Endothelial cell of umbilical vein (primary cell): ENCODE results near the gene CXorf65. TPM values are rescaled to one million over a fixed set of nuclear protein-coding genes. Genes with fewer than 3 reads are reported as not detected.

ENCODE experiments used
- BruUV-seq: library from RNA; stranded (reverse); fragments of 400-500 nt; replicated peaks from 2 replicates; lab custom pipeline; 2021; lab: Mats Ljungman, UMichigan
- CTCF ChIA-PET: fragments of 300-600, 350-600 bp; sonication (Branson Sonifier 250); formaldehyde crosslinking; loops from one replicate; lab custom pipeline; 2021; ENCODE audit warnings: antibody characterized with exemption, inconsistent platforms; lab: Charles Lee
- POLR2A ChIA-PET: fragments of 300-600, 350-600 bp; sonication (Branson Sonifier 250); formaldehyde crosslinking; loops from one replicate; lab custom pipeline; 2021; ENCODE audit warnings: antibody characterized with exemption, inconsistent platforms; lab: Charles Lee
- DNase-seq: peaks from one replicate; pipeline ENCODE4 v3.0.0-alpha.2; 2011; ENCODE audit warnings: low read depth, low spot score
- FAIRE-seq: peaks from 2 replicates; lab custom pipeline; 2011; peaks lifted over from hg19 to GRCh38; lab: Jason Lieb, UNC
- H2AFZ ChIP-seq: 2 replicates; pipeline ENCODE4 v1.6.0; 2012; ENCODE audit warnings: low read depth, low read length, control low read depth, inconsistent platforms
- H3K27ac ChIP-seq: 2 replicates; pipeline ENCODE4 v1.5.1; 2011; ENCODE audit warnings: low read depth, mild to moderate bottlenecking, control low read depth, low read length, moderate library complexity; ENCODE audit not compliant: insufficient read depth
- H3K27me3 ChIP-seq, 2 experiments: 2 replicates each; pipeline versions ENCODE4 v1.6.0 to v1.6.1; 2011; ENCODE audit warnings: low read length in 2 of 2, mixed read lengths in 1 of 2; ENCODE audit not compliant: control insufficient read depth in 2 of 2, insufficient read depth in 2 of 2
- H3K36me3 ChIP-seq, 2 experiments: 2 replicates in 1 of 2; 3 replicates in 1 of 2; pipeline ENCODE4 v1.5.1; 2011; ENCODE audit warnings: low read length in 2 of 2, mild to moderate bottlenecking in 1 of 2, moderate library complexity in 1 of 2; ENCODE audit not compliant: control insufficient read depth in 2 of 2, insufficient read depth in 2 of 2; ENCODE audit errors: extremely low read depth in 1 of 2
- H3K4me1 ChIP-seq: 3 replicates; pipeline ENCODE4 v1.5.1; 2011; ENCODE audit warnings: mild to moderate bottlenecking, low read length; ENCODE audit not compliant: control insufficient read depth, insufficient read depth; ENCODE audit errors: extremely low read depth
- H3K4me2 ChIP-seq: 2 replicates; pipeline ENCODE4 v1.6.1; 2011; ENCODE audit warnings: low read length, control low read depth, mixed read lengths; ENCODE audit not compliant: insufficient read depth
- H3K4me3 ChIP-seq, 3 experiments: fragments of 200-600 bp in 1 of 3; sonication (generic), shearing (Covaris generic) in 1 of 3; replicated peaks in 1 of 3; 2 replicates each; pipeline ENCODE4 v1.5.1; 2011 to 2016; ENCODE audit warnings: control low read depth in 3 of 3, low read length in 3 of 3, mild to moderate bottlenecking in 2 of 3, inconsistent platforms in 1 of 3, low read depth in 1 of 3, moderate library complexity in 1 of 3; ENCODE audit not compliant: insufficient read depth in 1 of 3
- H3K79me2 ChIP-seq: 2 replicates; pipeline ENCODE4 v1.6.0; 2012; ENCODE audit warnings: low read length, inconsistent platforms; ENCODE audit not compliant: control insufficient read depth, insufficient read depth
- H3K9ac ChIP-seq: replicated peaks from 2 replicates; pipeline ENCODE3; 2011; ENCODE audit warnings: low read length, control low read depth; ENCODE audit not compliant: insufficient read depth; ENCODE audit errors: extremely low read depth
- H3K9me1 ChIP-seq: replicated peaks from 3 replicates; pipeline ENCODE4 v1.6.0; 2011; ENCODE audit warnings: mild to moderate bottlenecking, low read length; ENCODE audit not compliant: control insufficient read depth, insufficient read depth; ENCODE audit errors: extremely low read depth
- H3K9me3 ChIP-seq: replicated peaks from 2 replicates; pipeline ENCODE4 v1.5.1; 2012; ENCODE audit warnings: low read length, inconsistent platforms; ENCODE audit not compliant: control insufficient read depth, insufficient read depth
- H4K20me1 ChIP-seq: replicated peaks from 2 replicates; pipeline ENCODE3; 2011; ENCODE audit warnings: mild to moderate bottlenecking, low read length; ENCODE audit not compliant: control insufficient read depth, insufficient read depth; ENCODE audit errors: extremely low read depth
- CTCF ChIP-seq, 2 donors: IDR thresholded peaks; 1 replicate in 1 of 2; 2 replicates in 1 of 2; pipeline ENCODE4 v1.5.1; 2011; ENCODE audit warnings: low read length in 2 of 2, mild to moderate bottlenecking in 2 of 2, moderate library complexity in 2 of 2, control low read depth in 1 of 2, inconsistent platforms in 1 of 2, low read depth in 1 of 2; ENCODE audit not compliant: insufficient read depth in 1 of 2; ENCODE audit errors: extremely low read depth in 1 of 2
- EZH2 ChIP-seq: IDR thresholded peaks from 2 replicates; pipeline ENCODE4 v1.6.1; 2012; ENCODE audit warnings: borderline replicate concordance, low read depth, mild to moderate bottlenecking, moderate library complexity, low read length, inconsistent platforms; ENCODE audit not compliant: severe bottlenecking
- FOS ChIP-seq: IDR thresholded peaks from 2 replicates; pipeline ENCODE4 v1.6.1; 2011; ENCODE audit warnings: mild to moderate bottlenecking, low read length, moderate library complexity, borderline replicate concordance; ENCODE audit not compliant: insufficient read depth
- POLR2A ChIP-seq: IDR thresholded peaks from 2 replicates; pipeline ENCODE4 v1.6.1; 2012; ENCODE audit warnings: low read depth, mild to moderate bottlenecking, control low read depth, low read length
- POLR2AphosphoS5 ChIP-seq: IDR thresholded peaks from 2 replicates; pipeline ENCODE4 v1.6.1; 2012; ENCODE audit warnings: low read depth, mild to moderate bottlenecking, control low read depth, low read length, moderate library complexity; ENCODE audit not compliant: insufficient read depth
- dilution Hi-C: fragments of 300-500 bp; cut with MboI; formaldehyde crosslinking; loops from one replicate; pipeline ENCODE4 v1.15.0; 2019; ENCODE audit warnings: low sequenced_read_pairs; ENCODE audit not compliant: extremely low pct_ligation_motif_present
- intact Hi-C: fragments of 100-400 bp; cut with micrococcal nuclease; formaldehyde crosslinking; loops from one replicate; pipeline ENCODE4 v1.10.0; 2022
- polyA plus RNA-seq, 4 experiments: library from polyadenylated mRNA; depleted of rRNA in 3 of 4; stranded (reverse) in 3 of 4; unstranded in 1 of 4; fragments of >200 nt; gene quantifications; 2 replicates each; pipeline versions ENCODE4 v1.2.1 to v1.2.3, GENCODE V29; 2011 to 2012; ENCODE audit warnings: missing spikeins in 1 of 4
- total RNA-seq: library from RNA; stranded (reverse); gene quantifications from 2 replicates; pipeline ENCODE4 v1.2.3, GENCODE V29; 2021

CXorf65 gene
- total and polyA plus RNA-seq, 2 donors (not counting 3 experiments of a cell fraction or from before 2014, with no cell fraction given), result not detected

- ChIA-PET CTCF (no interaction called here), POLR2A (interaction anchor here (0.5 to 0.6 kb wide), 2 partner anchors 216 to 464 kb away, joined by 3 to 4 read pairs; partner anchors contain the start of gene OGT)
- peak within 1 kb of the TSS; percentile 57 for H3K27ac ChIP-seq
- dilution Hi-C loops, result no loop called here
- H3K9ac ChIP-seq, result peak within 1 kb of the TSS; percentile 82
- no peaks in the 10 kb centered on the region for H3K36me3 ChIP-seq
- H4K20me1 ChIP-seq, result no peaks in the 10 kb centered on the region
- peaks cover 31% of the 10 kb centered on the region for H3K79me2 ChIP-seq
- DNase-seq (peak; percentile 94), FAIRE-seq (peak; percentile 99)
- peak within 1 kb of the TSS; percentile 79 to 97 (median 97) for H3K4me3 ChIP-seq
- BruUV-seq, result no TSS peak
- TF ChIP-seq FOS (peak; percentile 29), POLR2A (peak; percentile 74), EZH2 (no peak), POLR2AphosphoS5 (peak; percentile 53), CTCF (IDR thresholded peaks at IDR 0.05; ENCODE audit: extremely low read depth in 1 of 2, insufficient read depth in 1 of 2, low read depth in 1 of 2, low read length in 2 of 2) (no peak)
- H3K9me1 ChIP-seq, result no peaks in the 10 kb centered on the region
- H3K4me1 ChIP-seq, result no peaks in the 10 kb centered on the region
- peak within 1 kb of the TSS; percentile 79 for H2AFZ ChIP-seq
- peak within 1 kb of the TSS; percentile 95 for H3K4me2 ChIP-seq
- intact Hi-C loops, result loop anchor here (1.0 kb wide), 3 partner anchors 28 to 61 kb away; partner anchors contain the start of gene MED12
- H3K27me3 ChIP-seq, result no peaks in the 10 kb centered on the region
- no peaks in the 10 kb centered on the region for H3K9me3 ChIP-seq
These were observed 38.3 kb downstream of the CXorf65 start, which contains the start of gene SNX12 for GRCh38 chrX:71068044-71068918. TSS of gene SNX12 (minus strand) at chrX:71068334. CDS start at chrX:71068306, 28 bp downstream.
